Suprapubic skin (tissue), 3 donors: ENCODE data around the gene NPHP1.
"Not testable (repeated sequence)": the region's sequence is repeated elsewhere in the genome, so short reads cannot be mapped to it uniquely, and the experiment has no call there.

ENCODE experiments used
- CTCF ChIP-seq, 2 donors: fragments of 200-600 bp in 1 of 2; fragments of 450-650 bp in 1 of 2; sonication (generic) in 1 of 2; IDR thresholded peaks; one replicate each; pipeline ENCODE4 v1.5.1; 2016 to 2019; ENCODE audit warnings: antibody characterized with exemption in 2 of 2, mild to moderate bottlenecking in 1 of 2, moderate library complexity in 1 of 2
- EP300 ChIP-seq: sonication (generic); formaldehyde crosslinking; IDR thresholded peaks from one replicate; pipeline ENCODE4 v1.6.1; 2017; ENCODE audit warnings: antibody characterized with exemption

- TF ChIP-seq CTCF (IDR thresholded peaks at IDR 0.05); EP300: not testable (repeated sequence)
Measured at GRCh38 chr2:110100880-110101279, 103.9 kb downstream of the NPHP1 start.
